Effector memory CD4-positive, alpha-beta T cell (primary cell): Measurements from ENCODE around the gene OR5AC2.

Source experiments
- DNase-seq, 3 donors: peaks; one replicate each; pipeline ENCODE4 v3.0.0-alpha.2; 2020
- H3K27ac ChIP-seq: 2 replicates; pipeline ENCODE4 v1.7.0; 2013; ENCODE audit warnings: mild to moderate bottlenecking, low read length, moderate library complexity; ENCODE audit not compliant: insufficient read depth, poor library complexity, severe bottlenecking
- H3K27me3 ChIP-seq: replicated peaks from 2 replicates; pipeline ENCODE4 v1.7.0; 2013; ENCODE audit warnings: mild to moderate bottlenecking, low read length; ENCODE audit not compliant: insufficient read depth, control insufficient read depth, poor library complexity, severe bottlenecking
- H3K36me3 ChIP-seq: 2 replicates; pipeline ENCODE4 v1.7.0; 2013; ENCODE audit warnings: mild to moderate bottlenecking, low read length, moderate library complexity; ENCODE audit not compliant: control insufficient read depth, insufficient read depth
- H3K4me1 ChIP-seq: 2 replicates; pipeline ENCODE4 v1.7.0; 2013; ENCODE audit warnings: low read length, mild to moderate bottlenecking; ENCODE audit not compliant: control insufficient read depth, insufficient read depth, poor library complexity, severe bottlenecking
- H3K4me3 ChIP-seq: 2 replicates; pipeline ENCODE4 v1.7.0; 2013; ENCODE audit warnings: low read length, low read depth, mild to moderate bottlenecking; ENCODE audit not compliant: insufficient read depth, poor library complexity, severe bottlenecking
- H3K9me3 ChIP-seq: 2 replicates; pipeline ENCODE4 v1.7.0; 2013; ENCODE audit warnings: mild to moderate bottlenecking, low read length, moderate library complexity; ENCODE audit not compliant: control insufficient read depth

OR5AC2 gene

DNA sequence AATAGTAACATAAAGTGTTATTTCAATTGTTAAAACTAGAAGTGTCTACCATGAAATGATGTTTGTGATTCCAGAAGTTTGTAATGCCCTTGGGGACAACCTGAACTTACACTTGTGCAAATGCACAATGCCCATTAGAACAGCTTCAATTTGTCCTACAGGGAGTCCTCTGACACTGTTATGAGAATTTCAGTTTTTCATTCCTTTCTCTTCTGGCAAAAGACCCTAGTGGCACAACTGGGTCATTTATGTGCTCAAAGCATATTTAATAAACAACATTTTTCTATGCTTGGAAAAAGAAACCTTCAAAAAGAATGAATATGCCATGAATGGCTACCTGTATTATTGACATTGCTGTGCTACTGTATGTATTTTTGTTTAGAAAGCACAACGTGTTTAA is 43.4 kb downstream of the OR5AC2 start, which contains the start of gene OR5H1:
Gene OR5H1 (plus strand): TSS at position 301 of the 400 bp plus-strand sequence. CDS start 1,977 bp downstream, outside the sequence.
- H3K36me3 ChIP-seq = no peaks in the 10 kb centered on the region
- DNase-seq = no peak
- no peaks in the 10 kb centered on the region for H3K4me1 ChIP-seq
- H3K4me3 ChIP-seq = no peak within 1 kb of the TSS
- H3K27ac ChIP-seq = no peak within 1 kb of the TSS
- no peaks in the 10 kb centered on the region for H3K9me3 ChIP-seq
- no peaks in the 10 kb centered on the region for H3K27me3 ChIP-seq

- Histone ChIP-seq H3K4me3 (no peak overlapping the region), H3K27ac (no peak overlapping the region), H3K36me3 (no peaks in the 10 kb centered on the region), H3K9me3 (no peaks in the 10 kb centered on the region), H3K4me1 (no peaks in the 10 kb centered on the region), H3K27me3 (no peaks in the 10 kb centered on the region)
- no peak for DNase-seq
Measured at GRCh38 chr3:98136631-98137030, 49.7 kb downstream of the OR5AC2 start.
